ENCODE results near the gene FAM181B.

The FAM181B gene

DNA sequence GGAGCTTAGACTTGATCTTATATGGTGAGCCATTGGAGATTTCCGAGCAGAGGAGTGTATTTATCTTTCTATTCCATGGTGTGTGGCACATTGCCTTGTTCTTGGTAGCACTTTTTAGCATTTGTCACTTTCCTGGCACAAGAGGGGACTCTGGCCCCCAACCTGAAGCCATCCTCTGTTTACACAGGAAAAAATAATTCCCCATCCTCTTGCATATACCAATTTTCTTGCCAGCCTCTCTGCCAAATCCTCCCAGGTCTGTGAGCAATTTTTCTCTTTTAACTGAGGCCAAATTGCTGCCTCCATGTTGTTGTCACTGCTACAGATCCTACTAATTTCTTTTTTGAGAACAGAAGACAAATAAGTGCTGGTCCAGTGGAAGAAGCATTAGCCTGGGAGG, 20.3 kb upstream of the FAM181B start:
- H3K4me1 Mint-ChIP-seq = peaks cover 58% of the 10 kb centered on the region
- no peak overlapping the region for H3K4me3 Mint-ChIP-seq
- no peaks in the 10 kb centered on the region for H3K36me3 Mint-ChIP-seq
- H3K27ac Mint-ChIP-seq = no peak overlapping the region
- H3K9me3 Mint-ChIP-seq = no peaks in the 10 kb centered on the region
- no peaks in the 10 kb centered on the region for H3K27me3 Mint-ChIP-seq

DNA sequence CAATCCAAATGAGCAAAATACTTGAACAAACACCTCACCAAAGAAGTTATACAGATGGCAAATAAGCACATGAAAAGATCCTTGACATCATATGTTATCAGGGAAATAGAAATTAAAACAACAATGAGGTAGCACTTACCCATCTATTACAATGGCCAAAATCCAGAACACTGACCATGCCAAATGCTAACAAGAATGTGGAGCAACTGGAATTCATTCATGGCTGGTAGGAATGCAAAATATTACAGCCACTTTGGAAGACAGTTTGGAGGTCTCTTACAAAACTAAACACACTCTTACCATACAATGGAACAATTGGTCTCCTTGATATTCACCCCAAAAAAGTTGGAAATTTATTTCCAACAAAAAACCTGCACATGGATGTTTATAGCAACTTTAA, 19.1 kb upstream of the FAM181B start:
- no peaks in the 10 kb centered on the region for H3K9me3 Mint-ChIP-seq
- no peak overlapping the region for H3K4me3 Mint-ChIP-seq
- H3K27ac Mint-ChIP-seq = no peak overlapping the region
- H3K36me3 Mint-ChIP-seq = no peaks in the 10 kb centered on the region
- no peaks in the 10 kb centered on the region for H3K27me3 Mint-ChIP-seq
- H3K4me1 Mint-ChIP-seq = peaks cover 49% of the 10 kb centered on the region

- Mint-ChIP-seq H3K4me3 (peak overlapping the region; percentile 77), H3K27ac (peak overlapping the region; percentile 61), H3K36me3 (no peaks in the 10 kb centered on the region), H3K9me3 (peaks cover 2% of the 10 kb centered on the region), H3K4me1 (peaks cover 31% of the 10 kb centered on the region), H3K27me3 (no peaks in the 10 kb centered on the region)
These were observed 17.0 kb upstream of the FAM181B start for GRCh38 chr11:82750643-82751139.

DNA sequence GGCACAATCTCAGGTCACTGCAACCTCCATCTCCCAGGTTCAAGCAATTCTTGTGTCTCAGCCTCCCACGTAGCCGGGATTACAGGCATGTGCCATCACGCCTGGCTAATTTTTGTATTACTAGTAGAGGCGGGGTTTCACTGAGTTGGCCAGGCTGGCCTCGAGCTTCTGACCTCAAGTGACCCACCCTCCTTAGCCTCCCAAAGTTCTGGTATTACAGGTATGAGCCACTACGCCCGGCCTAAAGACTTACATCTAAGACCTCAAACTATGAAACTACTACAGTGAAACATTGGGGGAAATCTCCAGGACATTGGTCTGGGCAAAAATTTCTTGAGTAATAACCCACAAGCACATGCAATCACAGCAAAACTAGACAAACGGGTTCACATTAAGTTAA, 13.8 kb upstream of the FAM181B start:
- H3K4me1 Mint-ChIP-seq = peaks cover 26% of the 10 kb centered on the region
- no peaks in the 10 kb centered on the region for H3K36me3 Mint-ChIP-seq
- H3K9me3 Mint-ChIP-seq = peaks cover 4% of the 10 kb centered on the region
- H3K27ac Mint-ChIP-seq = no peak overlapping the region
- H3K27me3 Mint-ChIP-seq = no peaks in the 10 kb centered on the region
- H3K4me3 Mint-ChIP-seq = no peak overlapping the region

DNA sequence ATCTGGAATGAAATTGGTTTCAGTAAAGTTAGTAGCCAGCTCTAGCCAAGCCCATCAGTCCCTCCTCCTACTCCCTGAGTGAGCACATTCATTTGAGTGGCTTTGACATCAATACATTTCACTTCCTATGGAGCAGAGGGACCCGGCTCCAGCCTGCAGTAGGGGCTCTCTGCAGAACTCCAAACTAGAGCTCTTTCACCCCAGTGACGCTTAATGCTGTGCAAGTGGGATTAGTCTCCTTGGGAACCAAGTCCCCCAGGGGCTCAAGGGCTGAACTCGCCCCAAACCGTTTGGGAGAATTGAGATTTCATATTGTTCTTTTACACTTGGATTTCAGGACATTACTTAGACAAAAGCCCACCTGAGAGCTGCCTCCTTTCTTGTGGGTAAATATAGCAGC, 4.4 kb upstream of the FAM181B start:
- H3K4me1 Mint-ChIP-seq = peaks cover 4% of the 10 kb centered on the region
- no peaks in the 10 kb centered on the region for H3K36me3 Mint-ChIP-seq
- H3K9me3 Mint-ChIP-seq = no peaks in the 10 kb centered on the region
- no peak overlapping the region for H3K4me3 Mint-ChIP-seq
- H3K27me3 Mint-ChIP-seq = peaks cover 19% of the 10 kb centered on the region
- no peak overlapping the region for H3K27ac Mint-ChIP-seq

- Mint-ChIP-seq H3K27ac (no peak overlapping the region), H3K4me3 (peak overlapping the region; percentile 71)
These were observed 436 bp upstream of the FAM181B start for GRCh38 chr11:82734120-82734479.

GRCh38 chr11:82732734-82733443, 775 bp downstream of the FAM181B start:
- Mint-ChIP-seq H3K9me3 (no peaks in the 10 kb centered on the region), H3K4me3 (peak overlapping the region; percentile 70), H3K4me1 (peaks cover 15% of the 10 kb centered on the region), H3K27me3 (peaks cover 35% of the 10 kb centered on the region), H3K27ac (no peak overlapping the region), H3K36me3 (no peaks in the 10 kb centered on the region)

More at GRCh38 chr11:82734120-82734479, 436 bp upstream of the FAM181B start:
- H3K9me3 Mint-ChIP-seq = no peaks in the 10 kb centered on the region
- H3K4me1 Mint-ChIP-seq = peaks cover 15% of the 10 kb centered on the region
- H3K36me3 Mint-ChIP-seq = no peaks in the 10 kb centered on the region
- peaks cover 33% of the 10 kb centered on the region for H3K27me3 Mint-ChIP-seq

- Mint-ChIP-seq H3K9me3 (no peaks in the 10 kb centered on the region), H3K36me3 (no peaks in the 10 kb centered on the region), H3K27ac (no peak overlapping the region), H3K27me3 (peaks cover 37% of the 10 kb centered on the region), H3K4me3 (peak overlapping the region; percentile 16), H3K4me1 (peaks cover 15% of the 10 kb centered on the region)
These were observed 1.3 kb downstream of the FAM181B start for GRCh38 chr11:82732348-82732733.

DNA sequence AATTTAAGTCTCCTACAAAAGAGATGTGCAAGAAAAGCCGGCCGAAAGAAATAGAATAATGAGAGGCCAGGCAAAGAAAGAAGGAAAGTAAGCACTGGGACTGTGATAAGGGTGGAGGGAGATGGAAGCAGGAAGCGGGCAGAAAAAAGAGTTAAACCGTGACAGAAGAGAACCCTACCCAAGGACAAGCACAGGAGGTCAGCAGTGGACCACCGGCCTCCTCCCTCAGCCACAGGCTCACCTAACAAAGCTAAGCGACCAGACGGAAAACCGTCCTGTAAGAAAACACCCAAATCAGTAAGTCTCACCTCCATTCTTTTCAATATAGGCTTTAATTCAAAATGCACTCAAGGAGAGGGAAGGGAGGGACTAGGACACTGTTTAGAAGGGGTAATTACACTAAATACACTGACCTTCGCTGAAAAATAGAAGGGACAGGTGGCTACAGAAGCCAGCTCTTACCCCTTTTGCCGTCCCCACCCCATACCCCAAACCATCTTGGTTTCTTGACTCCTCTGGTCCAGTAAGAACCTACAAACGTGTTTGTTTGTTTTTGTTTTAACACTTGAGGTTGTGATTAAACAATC, 1.9 kb downstream of the FAM181B start:
- H3K4me3 Mint-ChIP-seq = peak overlapping the region; percentile 16
- H3K4me1 Mint-ChIP-seq = peaks cover 15% of the 10 kb centered on the region
- no peak overlapping the region for H3K27ac Mint-ChIP-seq
- no peaks in the 10 kb centered on the region for H3K9me3 Mint-ChIP-seq
- peaks cover 39% of the 10 kb centered on the region for H3K27me3 Mint-ChIP-seq
- no peaks in the 10 kb centered on the region for H3K36me3 Mint-ChIP-seq

DNA sequence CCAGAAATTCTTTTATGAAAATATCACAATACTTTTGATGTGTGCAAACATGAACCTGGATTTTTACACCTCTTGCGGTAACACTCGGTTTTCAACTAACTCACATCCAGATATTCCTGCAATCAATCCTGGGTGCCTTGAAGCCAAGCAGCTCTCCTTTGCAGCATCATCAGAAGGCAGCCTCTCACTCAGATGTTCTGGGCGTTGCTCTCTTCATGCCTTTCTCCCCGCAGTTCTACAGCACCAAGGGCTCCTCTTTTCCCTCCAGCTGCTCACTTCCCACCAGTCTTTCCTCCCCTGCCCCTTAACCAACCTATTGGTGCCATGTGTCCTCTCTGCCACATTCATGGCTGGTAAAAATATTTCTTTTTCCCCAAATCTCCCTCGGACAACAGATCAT, 2.9 kb downstream of the FAM181B start:
- Mint-ChIP-seq H3K27ac (no peak overlapping the region), H3K4me3 (no peak overlapping the region), H3K27me3 (peaks cover 36% of the 10 kb centered on the region), H3K36me3 (no peaks in the 10 kb centered on the region), H3K9me3 (no peaks in the 10 kb centered on the region), H3K4me1 (peaks cover 15% of the 10 kb centered on the region)

- Mint-ChIP-seq H3K27me3 (peaks cover 35% of the 10 kb centered on the region), H3K9me3 (no peaks in the 10 kb centered on the region), H3K36me3 (no peaks in the 10 kb centered on the region), H3K27ac (no peak overlapping the region), H3K4me1 (peaks cover 15% of the 10 kb centered on the region), H3K4me3 (no peak overlapping the region)
These were observed 3.4 kb downstream of the FAM181B start for GRCh38 chr11:82730286-82730685.

- no peak overlapping the region for H3K27ac Mint-ChIP-seq
- peaks cover 11% of the 10 kb centered on the region for H3K27me3 Mint-ChIP-seq
- no peak overlapping the region for H3K4me3 Mint-ChIP-seq
- H3K9me3 Mint-ChIP-seq = no peaks in the 10 kb centered on the region
- H3K36me3 Mint-ChIP-seq = no peaks in the 10 kb centered on the region
- no peaks in the 10 kb centered on the region for H3K4me1 Mint-ChIP-seq
These were observed 9.6 kb downstream of the FAM181B start for GRCh38 chr11:82724026-82724425.

DNA sequence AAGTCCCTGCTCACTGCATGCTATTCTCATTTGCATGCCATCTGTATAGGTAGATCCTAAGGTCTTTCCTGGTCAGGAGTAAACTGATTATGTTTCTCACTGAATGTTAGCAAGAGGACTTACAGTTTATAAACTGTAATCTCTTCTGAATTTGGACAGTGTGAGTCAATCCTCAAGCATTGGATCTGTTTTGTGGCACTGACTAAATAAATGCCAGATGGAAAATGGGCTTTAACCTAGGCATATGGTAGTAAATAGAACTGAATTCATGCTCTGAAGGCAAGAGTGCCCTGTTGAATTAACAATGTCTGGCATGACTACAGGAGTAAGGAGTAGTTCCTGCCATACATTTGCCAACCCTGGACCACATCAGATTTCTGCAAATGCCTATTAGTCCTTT, 11.4 kb downstream of the FAM181B start:
- Mint-ChIP-seq H3K27me3 (peaks cover 5% of the 10 kb centered on the region), H3K4me3 (no peak overlapping the region), H3K4me1 (peaks cover 4% of the 10 kb centered on the region), H3K36me3 (no peaks in the 10 kb centered on the region), H3K9me3 (no peaks in the 10 kb centered on the region), H3K27ac (no peak overlapping the region)

- no peaks in the 10 kb centered on the region for H3K36me3 Mint-ChIP-seq
- H3K27me3 Mint-ChIP-seq = no peaks in the 10 kb centered on the region
- no peak overlapping the region for H3K27ac Mint-ChIP-seq
- no peaks in the 10 kb centered on the region for H3K9me3 Mint-ChIP-seq
- H3K4me3 Mint-ChIP-seq = no peak overlapping the region
- H3K4me1 Mint-ChIP-seq = peaks cover 4% of the 10 kb centered on the region
These were observed 13.2 kb downstream of the FAM181B start for GRCh38 chr11:82720267-82721065.

GRCh38 chr11:82719361-82720105, 14.1 kb downstream of the FAM181B start:
- Mint-ChIP-seq H3K9me3 (no peaks in the 10 kb centered on the region), H3K27ac (no peak overlapping the region), H3K4me1 (peaks cover 4% of the 10 kb centered on the region), H3K4me3 (no peak overlapping the region), H3K36me3 (no peaks in the 10 kb centered on the region), H3K27me3 (no peaks in the 10 kb centered on the region)
